Transverse colon (tissue), 4 donors: ENCODE results near the gene MUC22. TPM values are rescaled to one million over a fixed set of nuclear protein-coding genes. Genes with fewer than 3 reads are reported as not detected.

ENCODE experiments used
- DNase-seq: peaks from one replicate; pipeline ENCODE4 v3.0.0-alpha.2; 2019
- H3K27ac ChIP-seq, 4 donors: fragments of 200-600 bp; sonication (generic); 2 replicates each; pipeline ENCODE4 v1.5.1; 2016 to 2018; ENCODE audit warnings: inconsistent platforms in 4 of 4
- H3K27me3 ChIP-seq: fragments of 200-600 bp; sonication (generic); 2 replicates; pipeline ENCODE4 v1.5.1; 2017; ENCODE audit warnings: inconsistent platforms
- H3K36me3 ChIP-seq, 4 donors: fragments of 200-600 bp; sonication (generic); 2 replicates each; pipeline ENCODE4 v1.5.1; 2017 to 2019; ENCODE audit warnings: inconsistent platforms in 4 of 4
- H3K4me1 ChIP-seq, 4 donors: fragments of 200-600 bp; sonication (generic); 2 replicates each; pipeline ENCODE4 v1.5.1; 2017 to 2020; ENCODE audit warnings: inconsistent platforms in 4 of 4
- H3K4me3 ChIP-seq, 4 donors: fragments of 200-600 bp; sonication (generic); 1 replicate in 1 of 4; 2 replicates in 3 of 4; pipeline versions ENCODE4 v1.5.1 to v1.6.1; 2017 to 2019; ENCODE audit warnings: inconsistent platforms in 4 of 4
- H3K9me3 ChIP-seq, 2 donors: fragments of 200-600 bp; sonication (generic); 2 replicates each; pipeline ENCODE4 v1.5.1; 2017 to 2019; ENCODE audit warnings: inconsistent platforms in 2 of 2
- CTCF ChIP-seq, 5 experiments: fragments of 200-600 bp in 3 of 5; fragments of 450-650 bp in 2 of 5; sonication (generic) in 3 of 5; IDR thresholded peaks; 1 replicate in 2 of 5; 2 replicates in 3 of 5; pipeline ENCODE4 v1.5.1; 2016 to 2017; ENCODE audit warnings: antibody characterized with exemption in 5 of 5, inconsistent platforms in 3 of 5, mild to moderate bottlenecking in 2 of 5, moderate library complexity in 1 of 5
- EP300 ChIP-seq: sonication (generic); formaldehyde crosslinking; IDR thresholded peaks from one replicate; pipeline ENCODE4 v1.6.1; 2017; ENCODE audit warnings: antibody characterized with exemption, low read depth
- POLR2A ChIP-seq: fragments of 450-650 bp; IDR thresholded peaks from one replicate; pipeline ENCODE4 v1.6.1; 2016; ENCODE audit warnings: antibody characterized with exemption, mild to moderate bottlenecking, moderate library complexity
- POLR2AphosphoS5 ChIP-seq, 3 donors: sonication (generic); formaldehyde crosslinking; IDR thresholded peaks; one replicate each; pipeline ENCODE4 v1.6.1; 2016; ENCODE audit warnings: antibody characterized with exemption in 3 of 3
- WGBS, 2 donors: methylation state at CpG; one replicate each; pipeline ENCODE4 v1.1.5; 2018; ENCODE audit warnings: low coverage in 1 of 2; 5-methylcytosine and 5-hydroxymethylcytosine counted together
- in situ Hi-C, 4 donors: fragments of 200-750 bp; cut with MboI; loops; one replicate each; pipeline versions ENCODE4 v1.15.0 to v1.15.1; 2017; ENCODE audit warnings: low sequenced_read_pairs in 3 of 4, low pct_ligation_motif_present in 1 of 4, low pct_unique_long_range_greater_than_20kb in 1 of 4
- intact Hi-C: fragments of 100-400 bp; cut with DNase I; formaldehyde crosslinking; loops from one replicate; pipeline ENCODE4 v1.15.1; 2023; ENCODE audit warnings: low total_unique reads
- total RNA-seq, 4 donors: library from RNA; depleted of rRNA; stranded (reverse); fragments of >200 nt; gene quantifications; one replicate each; pipeline ENCODE4 v1.1.0, GENCODE V29; 2016

Gene MUC22
- total RNA-seq, 4 donors from 2014 or later = not detected

- Histone ChIP-seq H3K27ac (no peak overlapping the region), H3K4me3 (no peak overlapping the region), H3K9me3 (no peaks in the 10 kb centered on the region), H3K36me3 (no peaks in the 10 kb centered on the region), H3K27me3 (peaks cover 41% of the 10 kb centered on the region), H3K4me1 (peaks cover 0 to 4% (median 0%) of the 10 kb centered on the region in 4 donors)
- DNase-seq = no peak
- TF ChIP-seq POLR2A (no peak), POLR2AphosphoS5 (IDR thresholded peaks at IDR 0.05) (no peak), EP300 (no peak)
- 27% methylated on average over 8 of the region's 8 CpGs; no CpG with 5 or more reads in 1 of the 2 donors for WGBS, 2 donors
- in situ Hi-C loops = loop anchor here in 2 of 4 donors (25.0 kb wide), 2 partner anchors 117 to 592 kb away; partner anchors contain the start of genes MUCL3 (in 1 of the 2) and SFTA2 (in 1 of the 2)
- intact Hi-C loops = no loop called here
Observed at GRCh38 chr6:31053873-31054272, 43.6 kb downstream of the MUC22 start.

GRCh38 chr6:31055441-31055840, 45.2 kb downstream of the MUC22 start:
- Histone ChIP-seq H3K4me3 (no peak overlapping the region), H3K4me1 (peaks cover 0 to 4% (median 0%) of the 10 kb centered on the region in 4 donors), H3K36me3 (no peaks in the 10 kb centered on the region), H3K9me3 (no peaks in the 10 kb centered on the region), H3K27ac (no peak overlapping the region), H3K27me3 (peaks cover 34% of the 10 kb centered on the region)
- in situ Hi-C loops (loop anchor here in 2 of 4 donors (25.0 kb wide), 2 partner anchors 118 to 593 kb away; partner anchors contain the start of genes MUCL3 (in 1 of the 2) and SFTA2 (in 1 of the 2)), intact Hi-C loops (no loop called here)
- no peak for TF ChIP-seq EP300
- no peak for TF ChIP-seq CTCF (IDR thresholded peaks at IDR 0.05)
- no peak for TF ChIP-seq POLR2AphosphoS5 (IDR thresholded peaks at IDR 0.05)
- TF ChIP-seq POLR2A = no peak
- DNase-seq = no peak
- WGBS, 2 donors = 73 to 80% methylated on average over 3 to 4 of the region's 4 CpGs

GRCh38 chr6:31057426-31058003, 47.2 kb downstream of the MUC22 start:
- Histone ChIP-seq H3K4me1 (peaks cover 0 to 4% (median 0%) of the 10 kb centered on the region in 4 donors), H3K9me3 (no peaks in the 10 kb centered on the region), H3K4me3 (no peak overlapping the region), H3K36me3 (no peaks in the 10 kb centered on the region), H3K27me3 (peaks cover 29% of the 10 kb centered on the region), H3K27ac (no peak overlapping the region)
- DNase-seq = no peak
- in situ Hi-C loops (loop anchor here in 2 of 4 donors (25.0 kb wide), 2 partner anchors 120 to 595 kb away; partner anchors contain the start of genes MUCL3 (in 1 of the 2) and SFTA2 (in 1 of the 2)), intact Hi-C loops (no loop called here)
- TF ChIP-seq EP300 = no peak
- TF ChIP-seq POLR2A = no peak
- TF ChIP-seq CTCF (IDR thresholded peaks at IDR 0.05) = no peak
- no peak for TF ChIP-seq POLR2AphosphoS5 (IDR thresholded peaks at IDR 0.05)
- 54 to 80% methylated on average over 1 to 4 of the region's 4 CpGs for WGBS, 2 donors

- DNase-seq = no peak
- Histone ChIP-seq H3K4me1 (peaks cover 0 to 4% (median 0%) of the 10 kb centered on the region in 4 donors), H3K27me3 (peaks cover 33% of the 10 kb centered on the region), H3K36me3 (no peaks in the 10 kb centered on the region), H3K9me3 (no peaks in the 10 kb centered on the region), H3K27ac (no peak overlapping the region), H3K4me3 (no peak overlapping the region)
- in situ Hi-C loops (loop anchor here in 2 of 4 donors (25.0 kb wide), 2 partner anchors 121 to 596 kb away; partner anchors contain the start of genes MUCL3 (in 1 of the 2) and SFTA2 (in 1 of the 2)), intact Hi-C loops (no loop called here)
- no peak for TF ChIP-seq EP300
- TF ChIP-seq CTCF (IDR thresholded peaks at IDR 0.05) = peak; percentile 33 to 62 (median 51)
- 61 to 77% methylated on average over 7 to 10 of the region's 10 CpGs for WGBS, 2 donors
Observed at GRCh38 chr6:31058128-31058894, 48.0 kb downstream of the MUC22 start.
